ENCODE measurements around the gene GLRX3. TPM values are rescaled to one million over a fixed set of nuclear protein-coding genes. Genes with fewer than 3 reads are reported as not detected.

The GLRX3 gene
- total RNA-seq, 1 experiment from 2014 or later, result 191 TPM

DNA sequence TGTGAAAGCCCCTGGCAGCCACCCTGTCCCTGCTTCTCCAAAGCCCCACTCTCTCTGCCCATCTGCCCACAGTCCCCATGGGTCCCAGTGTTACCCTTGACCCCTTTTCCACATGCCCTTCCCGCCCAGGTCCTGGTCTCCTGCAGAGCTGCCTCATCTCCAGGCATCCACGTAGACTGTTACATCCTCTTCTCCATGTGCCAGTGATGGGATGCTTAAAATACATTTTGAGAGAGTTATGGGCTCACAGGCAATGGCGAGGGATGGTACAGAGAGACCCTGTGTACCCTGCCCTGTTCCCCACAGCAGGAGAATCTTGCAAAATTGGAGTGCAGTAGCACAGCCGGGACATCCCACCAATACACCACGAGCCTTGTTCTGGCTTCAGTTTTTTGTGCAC, 56.8 kb downstream of the GLRX3 start:
- intact Hi-C loops (cut with micrococcal nuclease; ENCODE audit: unreplicated experiment), result no loop called here
- H3K9me3 Mint-ChIP-seq (ENCODE audit: unreplicated experiment), result no peaks in the 10 kb centered on the region

DNA sequence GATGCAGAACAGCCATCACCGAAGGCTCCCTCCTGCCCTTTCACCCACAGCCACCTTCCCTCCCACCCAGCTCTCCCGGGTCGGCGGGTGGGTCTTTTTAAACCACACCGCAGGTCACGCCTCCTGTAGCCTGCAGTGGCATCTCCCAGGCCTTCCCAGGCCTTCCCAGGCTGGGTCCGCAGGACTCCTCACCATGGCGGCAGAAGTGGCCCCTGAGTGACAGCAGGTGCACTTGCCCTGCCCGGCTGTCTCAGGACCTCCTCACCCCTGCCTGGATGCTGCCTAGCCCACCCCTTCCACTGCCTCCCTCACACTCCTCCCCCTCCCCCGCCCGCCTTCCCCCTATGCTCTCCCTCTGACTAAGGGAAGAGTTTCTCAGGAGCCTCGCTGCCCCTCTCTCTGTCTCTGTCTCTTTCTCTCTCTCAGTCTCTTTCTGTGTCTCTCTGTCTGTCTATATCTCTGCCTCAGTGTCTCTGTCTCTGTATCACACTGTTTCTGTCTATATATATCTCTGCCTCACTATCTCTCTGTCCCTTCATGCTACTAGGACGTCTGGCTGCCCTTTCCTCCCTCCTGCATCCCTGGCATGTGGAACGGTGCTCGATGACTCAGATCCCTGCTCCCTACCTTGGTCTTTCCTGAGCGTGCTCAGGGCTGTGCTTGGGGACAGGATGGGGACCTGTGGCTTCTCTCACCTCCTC, 57.5 kb downstream of the GLRX3 start:
- no peaks in the 10 kb centered on the region for H3K9me3 ChIP-seq
- ChIA-PET CTCF (no interaction called here), POLR2A (no interaction called here)
- no peaks in the 10 kb centered on the region for H3K27me3 ChIP-seq (replicated peaks; ENCODE audit: control insufficient read depth, insufficient read depth, low read length)
- intact Hi-C loops (cut with micrococcal nuclease; ENCODE audit: unreplicated experiment), result no loop called here
- H3K36me3 Mint-ChIP-seq (ENCODE audit: insufficient read depth, unreplicated experiment), result peaks cover 13% of the 10 kb centered on the region
- H3K4me3 ChIP-seq (ENCODE audit: low read depth, low read length), result no peak overlapping the region
- TF ChIP-seq, protein P1, sequence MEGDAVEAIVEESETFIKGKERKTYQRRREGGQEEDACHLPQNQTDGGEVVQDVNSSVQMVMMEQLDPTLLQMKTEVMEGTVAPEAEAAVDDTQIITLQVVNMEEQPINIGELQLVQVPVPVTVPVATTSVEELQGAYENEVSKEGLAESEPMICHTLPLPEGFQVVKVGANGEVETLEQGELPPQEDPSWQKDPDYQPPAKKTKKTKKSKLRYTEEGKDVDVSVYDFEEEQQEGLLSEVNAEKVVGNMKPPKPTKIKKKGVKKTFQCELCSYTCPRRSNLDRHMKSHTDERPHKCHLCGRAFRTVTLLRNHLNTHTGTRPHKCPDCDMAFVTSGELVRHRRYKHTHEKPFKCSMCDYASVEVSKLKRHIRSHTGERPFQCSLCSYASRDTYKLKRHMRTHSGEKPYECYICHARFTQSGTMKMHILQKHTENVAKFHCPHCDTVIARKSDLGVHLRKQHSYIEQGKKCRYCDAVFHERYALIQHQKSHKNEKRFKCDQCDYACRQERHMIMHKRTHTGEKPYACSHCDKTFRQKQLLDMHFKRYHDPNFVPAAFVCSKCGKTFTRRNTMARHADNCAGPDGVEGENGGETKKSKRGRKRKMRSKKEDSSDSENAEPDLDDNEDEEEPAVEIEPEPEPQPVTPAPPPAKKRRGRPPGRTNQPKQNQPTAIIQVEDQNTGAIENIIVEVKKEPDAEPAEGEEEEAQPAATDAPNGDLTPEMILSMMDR (IDR thresholded peaks at IDR 0.05; ENCODE audit: insufficient read depth in 1 of 2, low read depth in 1 of 2, low read length in 1 of 2, severe bottlenecking in 1 of 2, unreplicated experiment in 1 of 2), result no peak
- H3K27me3 Mint-ChIP-seq (ENCODE audit: insufficient read depth, unreplicated experiment), result no peaks in the 10 kb centered on the region
- H3K4me1 ChIP-seq, result no peaks in the 10 kb centered on the region
- H3K36me3 ChIP-seq (ENCODE audit: control insufficient read depth, insufficient read depth, low read length), result no peaks in the 10 kb centered on the region
- no peak overlapping the region for H3K27ac Mint-ChIP-seq (ENCODE audit: unreplicated experiment)
- no TSS peak for BruUV-seq (replicated peaks)
- DNase-seq, result peak in 1 of 2 experiments; percentile 21
- no peak overlapping the region for H3K4me3 Mint-ChIP-seq (ENCODE audit: unreplicated experiment)
- H3K9me3 Mint-ChIP-seq (ENCODE audit: unreplicated experiment), result no peaks in the 10 kb centered on the region
- H3K4me1 Mint-ChIP-seq (ENCODE audit: low read depth, unreplicated experiment), result no peaks in the 10 kb centered on the region

More for the DNA sequence above, 56.8 kb downstream of the GLRX3 start:
- H3K36me3 Mint-ChIP-seq (ENCODE audit: insufficient read depth, unreplicated experiment), result peaks cover 18% of the 10 kb centered on the region
- no peaks in the 10 kb centered on the region for H3K27me3 Mint-ChIP-seq (ENCODE audit: insufficient read depth, unreplicated experiment)
- Histone ChIP-seq H3K9me3 (no peaks in the 10 kb centered on the region), H3K36me3 (ENCODE audit: control insufficient read depth, insufficient read depth, low read length) (no peaks in the 10 kb centered on the region), H3K4me3 (ENCODE audit: low read depth, low read length) (no peak overlapping the region), H3K4me1 (no peaks in the 10 kb centered on the region), H3K27me3 (replicated peaks; ENCODE audit: control insufficient read depth, insufficient read depth, low read length) (no peaks in the 10 kb centered on the region)
- H3K4me1 Mint-ChIP-seq (ENCODE audit: low read depth, unreplicated experiment), result no peaks in the 10 kb centered on the region
- no peak for DNase-seq
- ChIA-PET CTCF (no interaction called here), POLR2A (no interaction called here)
- BruUV-seq (replicated peaks), result no TSS peak
- TF ChIP-seq, protein P1 (IDR thresholded peaks at IDR 0.05; ENCODE audit: insufficient read depth in 1 of 2, low read depth in 1 of 2, low read length in 1 of 2, severe bottlenecking in 1 of 2, unreplicated experiment in 1 of 2), result no peak
- H3K4me3 Mint-ChIP-seq (ENCODE audit: unreplicated experiment), result no peak overlapping the region
- H3K27ac Mint-ChIP-seq (ENCODE audit: unreplicated experiment), result no peak overlapping the region

DNA sequence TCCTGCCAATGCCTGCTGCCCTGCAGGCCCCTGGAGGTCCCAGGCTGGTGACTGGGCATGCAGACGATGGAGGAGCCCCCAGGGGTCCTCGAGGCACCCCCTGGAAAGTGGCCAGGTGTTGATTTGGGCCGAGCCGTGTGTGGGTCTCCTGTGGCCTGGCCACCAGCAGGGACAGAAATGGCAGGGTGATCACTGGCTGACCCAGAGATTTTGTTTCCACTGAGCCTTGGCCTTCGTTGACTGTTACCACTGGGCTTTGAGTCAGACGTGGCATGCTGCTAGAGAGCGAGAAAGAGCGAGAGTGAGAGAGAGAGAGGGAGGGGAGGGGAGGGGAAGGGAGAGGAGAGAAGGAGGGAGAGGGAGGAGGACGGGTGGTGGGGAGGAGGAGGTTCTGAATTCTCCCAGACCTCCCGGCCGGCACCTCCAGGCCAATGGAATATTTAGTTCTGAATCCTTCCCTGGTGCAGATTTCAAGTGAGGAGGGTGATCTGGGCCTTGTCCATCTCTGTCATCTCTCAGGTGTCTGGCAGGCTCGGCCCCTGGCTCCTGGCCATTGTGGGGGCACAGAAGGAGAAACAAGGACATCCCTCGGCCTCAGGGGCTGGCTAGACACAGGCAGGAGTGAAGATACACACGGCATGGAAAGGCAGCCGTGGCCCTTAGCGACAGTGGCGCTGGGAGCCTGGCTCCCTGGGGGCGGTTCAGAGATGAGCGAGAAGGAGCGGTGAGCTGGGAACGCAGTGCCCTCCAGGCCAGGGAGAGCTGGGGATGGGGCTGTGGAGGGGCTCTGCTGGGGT, 58.2 kb downstream of the GLRX3 start:
- Mint-ChIP-seq H3K36me3 (ENCODE audit: insufficient read depth, unreplicated experiment) (peaks cover 8% of the 10 kb centered on the region), H3K27me3 (ENCODE audit: insufficient read depth, unreplicated experiment) (no peaks in the 10 kb centered on the region), H3K4me1 (ENCODE audit: low read depth, unreplicated experiment) (no peaks in the 10 kb centered on the region), H3K27ac (ENCODE audit: unreplicated experiment) (no peak overlapping the region), H3K4me3 (ENCODE audit: unreplicated experiment) (no peak overlapping the region), H3K9me3 (ENCODE audit: unreplicated experiment) (no peaks in the 10 kb centered on the region)
- intact Hi-C loops (cut with micrococcal nuclease; ENCODE audit: unreplicated experiment), result no loop called here
- POLR2A ChIA-PET, result no interaction called here
- Histone ChIP-seq H3K27me3 (replicated peaks; ENCODE audit: control insufficient read depth, insufficient read depth, low read length) (no peaks in the 10 kb centered on the region), H3K4me3 (ENCODE audit: low read depth, low read length) (no peak overlapping the region), H3K36me3 (ENCODE audit: control insufficient read depth, insufficient read depth, low read length) (no peaks in the 10 kb centered on the region), H3K4me1 (no peaks in the 10 kb centered on the region), H3K9me3 (no peaks in the 10 kb centered on the region)
- CTCF ChIA-PET, result no interaction called here
- BruUV-seq (replicated peaks), result no TSS peak
- no peak for DNase-seq
- TF ChIP-seq, protein P1 (IDR thresholded peaks at IDR 0.05; ENCODE audit: insufficient read depth in 1 of 2, low read depth in 1 of 2, low read length in 1 of 2, severe bottlenecking in 1 of 2, unreplicated experiment in 1 of 2), result no peak
